ENCODE results near the gene STMP1.

The STMP1 gene

GRCh38 chr7:135659159-135659846 is 3.0 kb upstream of the STMP1 start:
- no peak for TF ChIP-seq CTCF (IDR thresholded peaks at IDR 0.05; ENCODE audit: low read depth, low read length, poor library complexity, severe bottlenecking)
- TF ChIP-seq EZH2phosphoT487 (IDR thresholded peaks at IDR 0.05; ENCODE audit: borderline replicate concordance, low read length) = no peak
- H3K27ac ChIP-seq (ENCODE audit: low read depth, low read length) = no peak overlapping the region
- H3K27me3 ChIP-seq (ENCODE audit: control insufficient read depth, low read length) = no peaks in the 10 kb centered on the region
- no peaks in the 10 kb centered on the region for H3F3A ChIP-seq (ENCODE audit: control insufficient read depth, insufficient read depth)
- no peak overlapping the region for H3K4me3 ChIP-seq (ENCODE audit: low read length)
- H3K36me3 ChIP-seq (ENCODE audit: control insufficient read depth, low read length) = peaks cover 4% of the 10 kb centered on the region; the same call in 1 of the 2 replicates
- H3K4me2 ChIP-seq (ENCODE audit: low read length) = no peak overlapping the region
- no peaks in the 10 kb centered on the region for H3K9me2 ChIP-seq (replicated peaks; ENCODE audit: control insufficient read depth, low read length)
- peaks cover 20% of the 10 kb centered on the region for H3K79me2 ChIP-seq (ENCODE audit: control insufficient read depth, low read length)
- H4K20me1 ChIP-seq (ENCODE audit: control insufficient read depth, insufficient read depth, low read depth, low read length) = no peaks in the 10 kb centered on the region
- no peaks in the 10 kb centered on the region for H3K9me3 ChIP-seq (ENCODE audit: control insufficient read depth, insufficient read depth, low read length)
- peaks cover 15% of the 10 kb centered on the region for H3K4me1 ChIP-seq (ENCODE audit: control insufficient read depth, low read length)

GRCh38 chr7:135661311-135662122 is 797 bp upstream of the STMP1 start:
- H3K9me3 ChIP-seq (ENCODE audit: control insufficient read depth, insufficient read depth, low read length) = no peaks in the 10 kb centered on the region
- H3K9me2 ChIP-seq (replicated peaks; ENCODE audit: control insufficient read depth, low read length) = no peaks in the 10 kb centered on the region
- peak overlapping the region; percentile 68 for H3K4me2 ChIP-seq (ENCODE audit: low read length)
- no peak overlapping the region for H3K27ac ChIP-seq (ENCODE audit: low read depth, low read length)
- H3K27me3 ChIP-seq (ENCODE audit: control insufficient read depth, low read length) = no peaks in the 10 kb centered on the region
- peaks cover 4% of the 10 kb centered on the region; the same call in 1 of the 2 replicates for H3K36me3 ChIP-seq (ENCODE audit: control insufficient read depth, low read length)
- H3F3A ChIP-seq (ENCODE audit: control insufficient read depth, insufficient read depth) = no peaks in the 10 kb centered on the region
- H4K20me1 ChIP-seq (ENCODE audit: control insufficient read depth, insufficient read depth, low read depth, low read length) = no peaks in the 10 kb centered on the region
- peak overlapping the region; percentile 84 for H3K4me3 ChIP-seq (ENCODE audit: low read length)
- peaks cover 16% of the 10 kb centered on the region for H3K4me1 ChIP-seq (ENCODE audit: control insufficient read depth, low read length)
- H3K79me2 ChIP-seq (ENCODE audit: control insufficient read depth, low read length) = peaks cover 38% of the 10 kb centered on the region
- TF ChIP-seq CTCF (IDR thresholded peaks at IDR 0.05; ENCODE audit: low read depth, low read length, poor library complexity, severe bottlenecking) = no peak
- TF ChIP-seq EZH2phosphoT487 (IDR thresholded peaks at IDR 0.05; ENCODE audit: borderline replicate concordance, low read length) = no peak

- peak overlapping the region; percentile 68 for H3K4me2 ChIP-seq (ENCODE audit: low read length)
- H3F3A ChIP-seq (ENCODE audit: control insufficient read depth, insufficient read depth) = no peaks in the 10 kb centered on the region
- H4K20me1 ChIP-seq (ENCODE audit: control insufficient read depth, insufficient read depth, low read depth, low read length) = no peaks in the 10 kb centered on the region
- peaks cover 19% of the 10 kb centered on the region for H3K4me1 ChIP-seq (ENCODE audit: control insufficient read depth, low read length)
- TF ChIP-seq CTCF (IDR thresholded peaks at IDR 0.05; ENCODE audit: low read depth, low read length, poor library complexity, severe bottlenecking) (no peak), EZH2phosphoT487 (IDR thresholded peaks at IDR 0.05; ENCODE audit: borderline replicate concordance, low read length) (no peak)
- H3K4me3 ChIP-seq (ENCODE audit: low read length) = peak overlapping the region; percentile 84
- no peaks in the 10 kb centered on the region for H3K9me2 ChIP-seq (replicated peaks; ENCODE audit: control insufficient read depth, low read length)
- H3K27me3 ChIP-seq (ENCODE audit: control insufficient read depth, low read length) = no peaks in the 10 kb centered on the region
- H3K9me3 ChIP-seq (ENCODE audit: control insufficient read depth, insufficient read depth, low read length) = no peaks in the 10 kb centered on the region
- peaks cover 4% of the 10 kb centered on the region; the same call in 1 of the 2 replicates for H3K36me3 ChIP-seq (ENCODE audit: control insufficient read depth, low read length)
- no peak overlapping the region for H3K27ac ChIP-seq (ENCODE audit: low read depth, low read length)
- peaks cover 43% of the 10 kb centered on the region for H3K79me2 ChIP-seq (ENCODE audit: control insufficient read depth, low read length)
These were observed 266 bp upstream of the STMP1 start for GRCh38 chr7:135662123-135662372.

Measured in DOHH2 (cell line).